ENCODE measurements around the gene SH2D4B.

Gene SH2D4B

DNA sequence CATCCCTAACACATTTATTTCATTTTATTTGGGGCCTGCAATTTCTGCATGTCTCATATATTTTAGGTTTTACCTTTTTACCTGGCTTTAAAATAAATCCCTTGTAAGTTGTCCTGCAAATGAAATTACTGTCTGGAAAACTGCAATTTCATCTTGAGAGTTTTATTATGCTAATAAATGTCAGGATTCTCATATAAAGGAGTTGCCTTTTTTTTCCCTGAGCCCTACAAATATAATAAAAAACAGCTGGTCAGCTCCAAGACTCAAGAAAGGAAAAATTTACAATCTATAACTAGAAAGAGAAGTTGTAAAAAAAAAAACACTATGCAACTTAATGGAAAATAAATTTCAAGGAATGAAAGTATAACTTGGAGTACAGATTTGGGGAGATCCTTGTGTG lies 108.7 kb downstream of the SH2D4B start:
- no peak overlapping the region for H3K4me3 ChIP-seq (ENCODE audit: low read length)
- no peak for DNase-seq (ENCODE audit: low read depth)
- TF ChIP-seq, protein P1, sequence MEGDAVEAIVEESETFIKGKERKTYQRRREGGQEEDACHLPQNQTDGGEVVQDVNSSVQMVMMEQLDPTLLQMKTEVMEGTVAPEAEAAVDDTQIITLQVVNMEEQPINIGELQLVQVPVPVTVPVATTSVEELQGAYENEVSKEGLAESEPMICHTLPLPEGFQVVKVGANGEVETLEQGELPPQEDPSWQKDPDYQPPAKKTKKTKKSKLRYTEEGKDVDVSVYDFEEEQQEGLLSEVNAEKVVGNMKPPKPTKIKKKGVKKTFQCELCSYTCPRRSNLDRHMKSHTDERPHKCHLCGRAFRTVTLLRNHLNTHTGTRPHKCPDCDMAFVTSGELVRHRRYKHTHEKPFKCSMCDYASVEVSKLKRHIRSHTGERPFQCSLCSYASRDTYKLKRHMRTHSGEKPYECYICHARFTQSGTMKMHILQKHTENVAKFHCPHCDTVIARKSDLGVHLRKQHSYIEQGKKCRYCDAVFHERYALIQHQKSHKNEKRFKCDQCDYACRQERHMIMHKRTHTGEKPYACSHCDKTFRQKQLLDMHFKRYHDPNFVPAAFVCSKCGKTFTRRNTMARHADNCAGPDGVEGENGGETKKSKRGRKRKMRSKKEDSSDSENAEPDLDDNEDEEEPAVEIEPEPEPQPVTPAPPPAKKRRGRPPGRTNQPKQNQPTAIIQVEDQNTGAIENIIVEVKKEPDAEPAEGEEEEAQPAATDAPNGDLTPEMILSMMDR (conservative IDR thresholded peaks at IDR 0.05; ENCODE audit: low read depth, low read length), result no peak

DNA sequence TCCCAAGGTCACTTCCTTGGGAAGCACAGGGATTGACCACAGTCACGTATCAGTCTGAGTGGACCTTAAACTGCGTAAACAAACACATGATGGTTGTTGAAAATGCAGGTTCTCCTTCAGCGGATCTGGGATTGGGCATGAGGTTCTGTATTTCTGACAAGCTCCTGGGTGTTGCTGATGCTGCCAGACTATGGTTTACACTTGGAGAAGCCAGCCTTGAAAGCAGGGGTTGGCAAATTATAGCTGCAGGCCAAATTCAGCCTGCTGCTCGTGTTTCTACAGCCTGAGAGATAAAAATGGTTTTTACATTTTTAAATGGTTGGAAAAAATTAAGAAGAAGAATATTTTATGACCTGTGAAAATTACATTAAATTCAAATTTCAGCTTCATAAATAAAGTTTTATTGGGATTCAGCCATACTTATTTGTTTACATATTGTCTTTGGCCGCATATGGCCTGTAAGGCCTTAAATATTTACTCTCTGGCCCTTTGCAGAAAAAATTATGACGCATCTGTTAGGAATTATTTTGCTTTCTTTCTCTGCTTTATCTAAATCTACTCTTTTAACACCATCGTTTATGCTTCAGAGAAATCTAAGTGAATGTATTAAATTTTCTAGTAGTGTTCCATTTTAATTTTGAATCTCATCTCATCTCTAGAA lies 109.6 kb downstream of the SH2D4B start:
- TF ChIP-seq, protein P1 (conservative IDR thresholded peaks at IDR 0.05; ENCODE audit: low read depth, low read length), result no peak
- no peak overlapping the region for H3K4me3 ChIP-seq (ENCODE audit: low read length)
- no peak for DNase-seq (ENCODE audit: low read depth)

DNA sequence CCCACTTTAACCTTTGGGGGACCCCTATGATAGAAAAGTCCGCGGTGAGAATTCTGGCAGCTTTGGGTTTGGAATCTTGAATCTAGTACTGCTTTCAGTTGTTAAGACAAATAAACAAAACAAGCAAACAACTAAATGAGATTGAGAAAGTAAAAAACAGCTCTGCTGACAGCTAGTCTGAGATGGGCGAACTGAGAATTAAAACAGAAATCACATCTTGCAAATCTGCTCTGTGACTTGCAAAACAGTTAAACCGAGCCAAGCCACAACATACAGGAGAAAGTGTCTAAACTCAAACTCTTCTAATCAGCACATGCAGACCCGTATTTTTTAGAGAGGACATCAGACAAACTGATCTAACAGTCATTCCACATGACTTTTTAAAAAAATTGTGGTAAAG lies 110.4 kb downstream of the SH2D4B start:
- TF ChIP-seq, protein P1 (conservative IDR thresholded peaks at IDR 0.05; ENCODE audit: low read depth, low read length), result no peak
- no peak for DNase-seq (ENCODE audit: low read depth)

GRCh38 chr10:80649183-80649582 lies 111.5 kb downstream of the SH2D4B start:
- TF ChIP-seq, protein P1 (conservative IDR thresholded peaks at IDR 0.05; ENCODE audit: low read depth, low read length), result no peak
- no peak overlapping the region for H3K4me3 ChIP-seq (ENCODE audit: low read length)
- no peak for DNase-seq (ENCODE audit: low read depth)

More for the DNA sequence above, 110.4 kb downstream of the SH2D4B start:
- H3K4me3 ChIP-seq (ENCODE audit: low read length), result no peak overlapping the region

DNA sequence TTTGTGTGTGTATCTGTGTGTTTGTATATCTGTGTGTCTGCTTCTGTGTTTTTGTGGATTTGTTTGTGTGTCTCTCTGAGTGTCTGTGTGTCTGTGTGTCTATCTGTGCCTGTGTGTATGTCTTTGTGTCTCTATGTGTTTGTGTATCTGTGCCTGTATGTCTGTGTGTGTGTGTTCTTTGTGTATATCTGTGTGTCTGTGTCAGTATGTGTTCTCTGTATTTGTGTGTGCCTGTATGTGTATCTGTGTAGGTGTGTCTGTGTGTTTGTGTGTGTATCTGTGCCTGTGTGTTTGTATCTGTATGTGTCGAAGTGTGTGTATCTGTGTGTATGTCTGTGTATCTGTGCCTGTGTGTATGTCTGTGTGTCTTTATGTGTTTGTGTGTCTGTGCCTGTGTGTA lies 118.2 kb downstream of the SH2D4B start:
- no peak for DNase-seq (ENCODE audit: low read depth)
- TF ChIP-seq, protein P1 (conservative IDR thresholded peaks at IDR 0.05; ENCODE audit: low read depth, low read length), result no peak
- no peak overlapping the region for H3K4me3 ChIP-seq (ENCODE audit: low read length)

DNA sequence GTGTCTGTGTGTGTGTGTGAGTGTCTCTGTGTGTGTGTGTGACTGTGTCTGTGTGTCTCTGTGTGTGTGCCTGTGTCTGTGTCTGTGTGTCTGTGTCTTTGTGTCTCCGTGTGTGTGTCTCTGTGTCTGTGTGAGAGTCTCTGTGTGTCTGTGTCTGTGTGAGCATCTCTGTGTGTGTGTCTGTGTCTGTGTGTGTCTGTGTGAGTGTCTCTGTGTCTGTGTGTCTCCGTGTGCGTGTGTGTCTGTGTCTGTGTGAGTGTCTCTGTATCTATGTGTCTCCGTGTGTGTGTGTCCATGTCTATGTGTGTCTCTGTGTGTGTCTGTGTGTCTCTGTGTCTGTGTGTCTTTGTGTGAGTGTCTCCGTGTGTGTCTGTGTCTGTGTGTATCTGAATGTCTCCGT lies 120.4 kb downstream of the SH2D4B start:
- H3K4me3 ChIP-seq (ENCODE audit: low read length), result no peak overlapping the region
- no peak for DNase-seq (ENCODE audit: low read depth)
- TF ChIP-seq, protein P1 (conservative IDR thresholded peaks at IDR 0.05; ENCODE audit: low read depth, low read length), result no peak

- TF ChIP-seq, protein P1 (conservative IDR thresholded peaks at IDR 0.05; ENCODE audit: low read depth, low read length), result no peak
- DNase-seq (ENCODE audit: low read depth), result no peak
- no peak overlapping the region for H3K4me3 ChIP-seq (ENCODE audit: low read length)
Observed at GRCh38 chr10:80659289-80659688, 121.6 kb downstream of the SH2D4B start.
